Measurements from ENCODE around the gene BBS7. TPM values are rescaled to one million over a fixed set of nuclear protein-coding genes. Genes with fewer than 3 reads are reported as not detected.

The BBS7 gene
- total and polyA plus RNA-seq, 4 donors: 7.0 to 17.5 (median 13.5) TPM

DNA sequence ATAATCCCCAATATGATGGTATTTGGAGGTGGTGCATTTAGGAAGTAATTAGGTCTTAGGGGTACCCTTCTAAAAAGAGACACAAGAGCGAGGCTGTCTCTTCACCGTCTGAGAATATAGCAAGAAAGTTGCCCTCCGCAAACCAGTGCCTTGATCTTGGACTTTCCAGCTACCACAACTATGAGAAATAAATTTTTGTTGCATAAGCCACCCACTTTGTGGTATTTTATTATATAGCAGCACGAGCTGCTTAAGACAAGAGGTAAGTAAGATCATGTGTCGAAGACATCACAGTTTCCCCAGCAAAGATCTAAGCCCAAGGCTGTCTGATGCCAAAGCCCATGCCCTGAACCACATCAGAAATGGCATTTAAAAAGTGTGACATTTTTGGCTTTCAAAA, 78.8 kb downstream of the BBS7 start:
- Histone ChIP-seq H3K27me3 (ENCODE audit: control insufficient read depth in 1 of 2, insufficient read depth in 2 of 2, low read length in 1 of 2) (no peaks in the 10 kb centered on the region), H3K9me3 (ENCODE audit: control insufficient read depth, low read length) (no peaks in the 10 kb centered on the region), H3K4me3 (ENCODE audit: low read length in 2 of 2) (no peak overlapping the region), H3K36me3 (ENCODE audit: control insufficient read depth in 1 of 2, insufficient read depth in 2 of 2, low read length in 1 of 2) (no peaks in the 10 kb centered on the region), H3K27ac (ENCODE audit: low read depth in 1 of 2, low read length in 2 of 2) (no peak overlapping the region), H3K4me1 (ENCODE audit: control insufficient read depth in 1 of 2, insufficient read depth in 2 of 2, low read length in 2 of 2) (no peaks in the 10 kb centered on the region)
- 88 to 90% methylated on average over 5 of the region's 5 CpGs for WGBS, 2 donors
- intact Hi-C loops (cut with DNase I): no loop called here
- DNase-seq: no peak
- ATAC-seq (ENCODE audit: low FRiP score): no peak

GRCh38 chr4:121790976-121791375, 79.3 kb downstream of the BBS7 start:
- no peaks in the 10 kb centered on the region for H3K4me1 ChIP-seq (ENCODE audit: control insufficient read depth in 1 of 2, insufficient read depth in 2 of 2, low read length in 2 of 2)
- no peaks in the 10 kb centered on the region for H3K27me3 ChIP-seq (ENCODE audit: control insufficient read depth in 1 of 2, insufficient read depth in 2 of 2, low read length in 1 of 2)
- H3K9me3 ChIP-seq (ENCODE audit: control insufficient read depth, low read length): no peaks in the 10 kb centered on the region
- no peak overlapping the region for H3K4me3 ChIP-seq (ENCODE audit: low read length in 2 of 2)
- no peaks in the 10 kb centered on the region for H3K36me3 ChIP-seq (ENCODE audit: control insufficient read depth in 1 of 2, insufficient read depth in 2 of 2, low read length in 1 of 2)
- DNase-seq (no peak), ATAC-seq (ENCODE audit: low FRiP score) (no peak)
- H3K27ac ChIP-seq (ENCODE audit: low read depth in 1 of 2, low read length in 2 of 2): no peak overlapping the region
- intact Hi-C loops (cut with DNase I): no loop called here

DNA sequence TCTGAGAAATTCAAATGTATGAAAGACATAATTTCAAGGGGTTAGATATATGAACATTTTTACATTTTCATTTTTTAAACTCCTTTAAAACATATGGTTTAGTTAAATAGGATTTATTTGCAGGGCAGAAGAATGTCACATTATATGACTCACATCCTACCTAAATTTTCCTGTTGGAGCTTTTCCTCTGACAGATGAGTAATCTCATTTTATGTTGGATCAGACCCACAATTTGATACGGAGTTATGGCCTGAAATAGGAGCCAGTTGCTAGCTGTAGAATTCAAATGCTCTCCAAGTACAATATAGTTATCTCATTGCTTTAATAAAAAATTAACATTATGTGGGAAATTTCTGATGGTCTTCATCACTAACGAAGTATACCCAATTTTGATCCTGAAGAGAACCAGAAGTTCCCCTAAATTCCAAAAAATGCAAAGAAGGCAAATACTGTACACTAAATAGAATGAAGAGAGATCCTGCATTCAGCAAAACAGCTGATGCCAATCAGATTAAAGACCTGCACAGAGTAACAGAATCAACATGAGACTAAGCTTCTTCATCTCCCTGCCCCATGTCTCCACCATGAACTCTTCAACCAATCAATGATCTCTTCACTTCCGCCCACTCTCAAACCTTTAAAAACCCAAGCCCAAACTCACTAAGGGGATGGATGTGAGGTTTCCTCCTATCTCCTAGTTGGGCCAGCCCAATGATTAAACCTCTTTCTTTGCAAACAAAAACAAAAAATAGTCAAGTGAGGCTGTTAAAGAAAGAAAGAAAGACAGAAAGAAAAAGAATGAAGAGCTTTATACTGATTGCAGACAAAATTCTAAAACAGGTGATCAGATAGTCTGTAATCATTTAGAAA, 80.1 kb downstream of the BBS7 start:
- Histone ChIP-seq H3K27ac (ENCODE audit: low read depth in 1 of 2, low read length in 2 of 2) (no peak overlapping the region), H3K27me3 (ENCODE audit: control insufficient read depth in 1 of 2, insufficient read depth in 2 of 2, low read length in 1 of 2) (no peaks in the 10 kb centered on the region), H3K9me3 (ENCODE audit: control insufficient read depth, low read length) (no peaks in the 10 kb centered on the region), H3K4me1 (ENCODE audit: control insufficient read depth in 1 of 2, insufficient read depth in 2 of 2, low read length in 2 of 2) (no peaks in the 10 kb centered on the region), H3K4me3 (ENCODE audit: low read length in 2 of 2) (no peak overlapping the region), H3K36me3 (ENCODE audit: control insufficient read depth in 1 of 2, insufficient read depth in 2 of 2, low read length in 1 of 2) (no peaks in the 10 kb centered on the region)
- intact Hi-C loops (cut with DNase I): no loop called here
- ATAC-seq (ENCODE audit: low FRiP score) (no peak), DNase-seq (no peak)
- WGBS, 2 donors: 34 to 38% methylated on average over 3 of the region's 3 CpGs

GRCh38 chr4:121789455-121789854, 80.8 kb downstream of the BBS7 start:
- DNase-seq (no peak), ATAC-seq (ENCODE audit: low FRiP score) (no peak)
- no peaks in the 10 kb centered on the region for H3K27me3 ChIP-seq (ENCODE audit: control insufficient read depth in 1 of 2, insufficient read depth in 2 of 2, low read length in 1 of 2)
- H3K4me1 ChIP-seq (ENCODE audit: control insufficient read depth in 1 of 2, insufficient read depth in 2 of 2, low read length in 2 of 2): no peaks in the 10 kb centered on the region
- intact Hi-C loops (cut with DNase I): no loop called here
- H3K9me3 ChIP-seq (ENCODE audit: control insufficient read depth, low read length): no peaks in the 10 kb centered on the region
- H3K36me3 ChIP-seq (ENCODE audit: control insufficient read depth in 1 of 2, insufficient read depth in 2 of 2, low read length in 1 of 2): no peaks in the 10 kb centered on the region
- 63 to 71% methylated on average over 1 of the region's 1 CpG for WGBS, 2 donors
- H3K4me3 ChIP-seq (ENCODE audit: low read length in 2 of 2): no peak overlapping the region
- H3K27ac ChIP-seq (ENCODE audit: low read depth in 1 of 2, low read length in 2 of 2): no peak overlapping the region

DNA sequence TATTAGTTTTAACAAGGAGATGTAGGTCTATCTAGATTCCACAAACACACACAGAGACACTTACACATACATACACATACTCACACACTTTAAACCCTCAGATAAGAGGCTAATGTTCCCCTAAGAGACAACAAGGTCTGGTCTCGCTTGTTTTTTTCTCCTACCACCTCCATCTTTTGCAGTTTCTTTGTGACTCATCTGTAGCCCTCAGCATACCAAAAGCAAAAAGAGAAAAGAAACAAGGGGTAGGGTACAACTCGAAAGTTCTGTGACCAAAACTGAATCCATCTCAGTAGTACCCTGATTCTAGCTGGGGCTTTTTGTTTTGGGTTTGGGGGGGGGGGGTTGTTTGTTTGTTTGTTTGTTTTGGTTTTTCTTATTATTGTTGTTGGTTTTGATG, 81.4 kb downstream of the BBS7 start:
- intact Hi-C loops (cut with DNase I): no loop called here

GRCh38 chr4:121786221-121786620, 84.1 kb downstream of the BBS7 start:
- intact Hi-C loops (cut with DNase I): no loop called here
- H3K4me1 ChIP-seq (ENCODE audit: control insufficient read depth in 1 of 2, insufficient read depth in 2 of 2, low read length in 2 of 2): no peaks in the 10 kb centered on the region
- H3K9me3 ChIP-seq (ENCODE audit: control insufficient read depth, low read length): peaks cover 2% of the 10 kb centered on the region
- ATAC-seq (ENCODE audit: low FRiP score): no peak
- H3K36me3 ChIP-seq (ENCODE audit: control insufficient read depth in 1 of 2, insufficient read depth in 2 of 2, low read length in 1 of 2): no peaks in the 10 kb centered on the region
- no peak overlapping the region for H3K4me3 ChIP-seq (ENCODE audit: low read length in 2 of 2)
- no peak overlapping the region for H3K27ac ChIP-seq (ENCODE audit: low read depth in 1 of 2, low read length in 2 of 2)
- H3K27me3 ChIP-seq (ENCODE audit: control insufficient read depth in 1 of 2, insufficient read depth in 2 of 2, low read length in 1 of 2): no peaks in the 10 kb centered on the region
- 69 to 85% methylated on average over 2 of the region's 2 CpGs for WGBS, 2 donors
- DNase-seq: no peak

More for the DNA sequence above, 81.4 kb downstream of the BBS7 start:
- Histone ChIP-seq H3K27me3 (ENCODE audit: control insufficient read depth in 1 of 2, insufficient read depth in 2 of 2, low read length in 1 of 2) (no peaks in the 10 kb centered on the region), H3K9me3 (ENCODE audit: control insufficient read depth, low read length) (peaks cover 2% of the 10 kb centered on the region), H3K4me3 (ENCODE audit: low read length in 2 of 2) (no peak overlapping the region), H3K36me3 (ENCODE audit: control insufficient read depth in 1 of 2, insufficient read depth in 2 of 2, low read length in 1 of 2) (no peaks in the 10 kb centered on the region), H3K4me1 (ENCODE audit: control insufficient read depth in 1 of 2, insufficient read depth in 2 of 2, low read length in 2 of 2) (no peaks in the 10 kb centered on the region), H3K27ac (ENCODE audit: low read depth in 1 of 2, low read length in 2 of 2) (no peak overlapping the region)
- DNase-seq (no peak), ATAC-seq (ENCODE audit: low FRiP score) (no peak)
- WGBS, 2 donors: 88 to 90% methylated on average over 2 of the region's 2 CpGs

DNA sequence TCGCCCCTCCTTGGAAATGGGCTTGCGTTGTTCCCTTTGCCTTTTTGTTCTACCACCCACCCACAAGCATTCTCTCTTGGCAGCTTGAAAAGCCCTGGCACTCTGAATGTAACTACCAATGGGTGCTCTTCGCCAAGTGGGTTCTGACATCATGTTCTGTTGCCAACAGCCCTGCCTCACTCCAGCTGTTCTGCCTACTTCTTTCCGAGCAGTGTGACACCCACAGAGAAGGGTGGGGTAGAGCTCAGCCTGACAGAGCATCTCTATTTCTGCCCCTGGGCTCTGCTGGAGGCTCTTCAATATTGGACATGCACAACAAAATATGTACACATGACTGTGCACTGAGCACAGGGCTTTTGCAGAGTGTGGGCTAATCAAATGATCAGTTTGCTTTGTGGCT, 84.8 kb downstream of the BBS7 start:
- H3K4me3 ChIP-seq (ENCODE audit: low read length in 2 of 2): no peak overlapping the region
- no peaks in the 10 kb centered on the region for H3K27me3 ChIP-seq (ENCODE audit: control insufficient read depth in 1 of 2, insufficient read depth in 2 of 2, low read length in 1 of 2)
- no peaks in the 10 kb centered on the region for H3K36me3 ChIP-seq (ENCODE audit: control insufficient read depth in 1 of 2, insufficient read depth in 2 of 2, low read length in 1 of 2)
- 20 to 24% methylated on average over 4 of the region's 4 CpGs for WGBS, 2 donors
- DNase-seq (no peak), ATAC-seq (ENCODE audit: low FRiP score) (no peak)
- intact Hi-C loops (cut with DNase I): no loop called here
- H3K4me1 ChIP-seq (ENCODE audit: control insufficient read depth in 1 of 2, insufficient read depth in 2 of 2, low read length in 2 of 2): no peaks in the 10 kb centered on the region
- H3K9me3 ChIP-seq (ENCODE audit: control insufficient read depth, low read length): peaks cover 2% of the 10 kb centered on the region
- no peak overlapping the region for H3K27ac ChIP-seq (ENCODE audit: low read depth in 1 of 2, low read length in 2 of 2)

DNA sequence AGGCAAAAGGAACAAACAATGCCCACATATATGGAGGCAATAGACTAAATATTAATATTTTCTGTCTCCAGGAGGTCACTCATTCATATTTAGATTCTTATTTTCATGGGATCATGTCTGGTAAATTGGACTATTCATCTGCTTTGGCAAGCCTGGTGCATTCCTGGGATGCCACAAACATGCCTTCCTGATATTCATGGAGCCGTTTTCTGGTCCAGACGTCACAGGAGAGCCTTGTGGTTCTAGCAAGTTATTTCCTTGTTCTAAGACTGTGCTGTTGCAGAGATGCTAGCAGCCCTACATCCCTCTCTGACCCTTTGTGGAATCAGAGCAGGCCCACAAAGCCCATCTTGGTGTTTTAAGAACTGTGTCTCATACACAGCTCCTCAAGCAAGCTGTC, 85.3 kb downstream of the BBS7 start:
- no peak overlapping the region for H3K4me3 ChIP-seq (ENCODE audit: low read length in 2 of 2)
- 5 to 8% methylated on average over 2 of the region's 2 CpGs for WGBS, 2 donors
- no peak overlapping the region for H3K27ac ChIP-seq (ENCODE audit: low read depth in 1 of 2, low read length in 2 of 2)
- H3K36me3 ChIP-seq (ENCODE audit: control insufficient read depth in 1 of 2, insufficient read depth in 2 of 2, low read length in 1 of 2): no peaks in the 10 kb centered on the region
- ATAC-seq (ENCODE audit: low FRiP score) (no peak), DNase-seq (peak in 1 of 2 donors; percentile 45)
- intact Hi-C loops (cut with DNase I): no loop called here
- no peaks in the 10 kb centered on the region for H3K4me1 ChIP-seq (ENCODE audit: control insufficient read depth in 1 of 2, insufficient read depth in 2 of 2, low read length in 2 of 2)
- H3K9me3 ChIP-seq (ENCODE audit: control insufficient read depth, low read length): peaks cover 2% of the 10 kb centered on the region
- H3K27me3 ChIP-seq (ENCODE audit: control insufficient read depth in 1 of 2, insufficient read depth in 2 of 2, low read length in 1 of 2): peaks cover 0 to 1% of the 10 kb centered on the region in 2 donors

DNA sequence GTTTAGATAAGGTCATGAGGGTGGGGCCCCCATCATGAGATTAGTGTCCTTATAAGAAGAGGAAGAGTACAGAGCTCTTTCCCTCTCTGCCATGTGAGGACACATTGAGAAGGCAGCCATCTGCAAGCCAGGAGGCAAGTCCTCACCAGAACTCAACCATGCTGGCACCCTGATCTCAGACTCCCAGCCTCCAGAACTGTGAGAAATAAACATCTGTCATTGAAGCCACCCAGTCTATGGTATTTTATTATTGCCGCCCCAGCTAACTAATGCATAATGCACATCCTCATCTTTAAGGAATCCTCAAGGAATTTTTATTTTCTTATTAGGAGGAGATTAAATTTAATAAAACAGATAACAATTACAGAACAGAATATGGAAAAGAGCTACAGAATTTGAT, 85.9 kb downstream of the BBS7 start:
- no peak for DNase-seq
- WGBS, 2 donors: 53 to 97% methylated on average over 1 of the region's 1 CpG
- peaks cover 2% of the 10 kb centered on the region for H3K9me3 ChIP-seq (ENCODE audit: control insufficient read depth, low read length)
- H3K36me3 ChIP-seq (ENCODE audit: control insufficient read depth in 1 of 2, insufficient read depth in 2 of 2, low read length in 1 of 2): no peaks in the 10 kb centered on the region
- H3K4me1 ChIP-seq (ENCODE audit: control insufficient read depth in 1 of 2, insufficient read depth in 2 of 2, low read length in 2 of 2): no peaks in the 10 kb centered on the region
- H3K27me3 ChIP-seq (ENCODE audit: control insufficient read depth in 1 of 2, insufficient read depth in 2 of 2, low read length in 1 of 2): peaks cover 0 to 1% of the 10 kb centered on the region in 2 donors
- no peak for ATAC-seq (ENCODE audit: low FRiP score)
- no peak overlapping the region for H3K4me3 ChIP-seq (ENCODE audit: low read length in 2 of 2)
- intact Hi-C loops (cut with DNase I): no loop called here
- no peak overlapping the region for H3K27ac ChIP-seq (ENCODE audit: low read depth in 1 of 2, low read length in 2 of 2)

All from aorta (tissue), 5 donors.